HK-2 (cell line): ENCODE measurements around the gene SH2D6.

ENCODE experiments used
- DNase-seq: peaks from one replicate; pipeline ENCODE4 v3.0.0-alpha.2; 2018; ENCODE audit not compliant: unreplicated experiment

The SH2D6 gene

DNA sequence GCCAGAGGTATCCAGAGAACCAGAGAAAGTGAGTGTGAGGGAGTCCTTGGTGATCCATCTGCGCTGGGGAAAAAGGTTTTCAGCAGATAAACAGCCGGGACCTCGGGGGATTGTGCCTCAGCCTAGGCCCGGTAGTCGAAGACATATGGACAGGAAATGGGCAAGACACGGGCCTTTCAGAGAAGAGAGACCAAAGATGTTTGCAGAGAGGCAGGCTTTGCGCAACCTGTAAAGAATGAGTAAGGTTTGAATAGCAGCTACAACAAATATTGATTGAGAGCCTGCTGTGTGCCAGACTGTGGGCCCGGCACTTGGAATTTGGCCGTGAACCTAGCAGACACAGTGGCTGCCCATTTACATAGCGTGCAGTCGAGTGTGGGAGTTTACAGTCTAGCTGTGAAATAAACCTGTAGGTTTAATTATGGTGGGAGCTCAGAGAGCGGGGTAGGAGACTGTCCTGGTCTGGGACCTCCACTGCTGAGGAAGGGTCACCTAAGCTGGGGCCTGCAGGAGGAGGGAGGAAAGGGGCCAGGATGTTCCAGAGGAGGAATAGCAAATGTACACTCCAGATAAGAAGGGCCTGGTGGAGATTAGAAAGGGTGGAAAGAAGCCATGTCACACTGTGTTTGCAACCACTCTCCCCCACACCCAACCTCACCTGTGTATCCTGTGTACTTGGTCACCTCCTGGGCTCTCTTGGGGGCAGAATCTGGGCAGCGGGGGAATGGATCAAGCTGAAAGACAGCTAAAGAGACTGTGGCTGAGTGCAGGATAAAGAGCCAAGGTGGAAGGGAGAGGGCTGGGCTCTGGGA lies 3.0 kb downstream of the SH2D6 start:
- no peak for DNase-seq

DNA sequence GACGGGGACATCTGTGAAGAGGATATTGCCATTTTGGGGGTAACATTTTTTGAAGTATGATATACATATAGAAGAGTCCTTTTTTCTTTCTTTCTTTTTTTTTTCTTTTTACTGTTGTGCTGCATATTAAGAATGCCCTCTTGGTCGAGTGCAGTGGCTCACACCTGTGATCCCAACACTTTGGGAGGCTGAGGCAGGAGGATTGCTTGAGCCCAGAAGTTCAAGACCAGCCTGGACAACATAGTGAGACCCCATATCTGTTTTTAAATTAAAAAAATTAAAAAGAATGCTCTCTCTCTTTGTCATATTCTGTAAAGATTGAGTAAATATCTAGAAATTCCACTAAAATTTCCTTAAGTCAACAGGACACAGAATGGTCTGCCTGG lies 3.6 kb downstream of the SH2D6 start:
- DNase-seq = no peak

DNA sequence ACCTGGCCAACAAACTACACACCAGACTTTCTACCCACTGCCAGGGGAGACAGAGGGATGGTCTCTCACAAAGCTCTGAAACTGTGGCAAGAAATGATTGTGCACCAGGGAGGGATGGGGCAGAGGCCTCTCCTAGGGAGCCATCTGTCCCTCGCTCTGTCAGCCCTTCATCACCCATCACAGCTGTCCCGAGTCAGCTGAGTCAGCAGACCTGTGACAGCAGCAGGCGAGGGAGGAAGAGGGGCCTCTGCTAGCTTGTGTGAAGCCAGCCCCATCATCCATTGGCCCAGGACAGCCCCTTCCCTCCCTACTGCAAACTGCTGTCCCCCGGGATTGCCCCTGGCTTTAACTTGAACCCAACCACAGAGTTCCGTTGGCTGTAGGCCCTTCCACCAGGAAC lies 5.0 kb downstream of the SH2D6 start:
- no peak for DNase-seq

DNA sequence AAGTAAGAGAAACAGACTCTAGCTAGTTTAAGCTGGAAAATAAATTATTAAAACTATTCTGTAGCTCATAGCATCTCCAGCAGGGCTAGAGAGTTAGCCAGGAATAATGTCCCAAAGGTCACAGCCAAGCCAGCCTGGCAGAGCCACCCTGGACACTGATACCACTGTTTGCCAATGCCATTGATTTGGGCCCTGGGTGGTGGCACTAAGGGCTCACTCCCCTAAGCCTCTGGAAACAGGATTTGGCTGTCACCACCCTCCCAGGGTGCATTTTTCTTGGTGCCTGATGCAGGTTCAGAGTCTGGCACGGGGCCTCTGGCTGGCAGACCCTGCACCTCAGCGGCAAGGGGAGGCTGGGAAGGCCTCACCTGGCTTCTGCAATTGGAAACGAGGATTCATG lies 7.1 kb downstream of the SH2D6 start:
- DNase-seq = no peak

DNA sequence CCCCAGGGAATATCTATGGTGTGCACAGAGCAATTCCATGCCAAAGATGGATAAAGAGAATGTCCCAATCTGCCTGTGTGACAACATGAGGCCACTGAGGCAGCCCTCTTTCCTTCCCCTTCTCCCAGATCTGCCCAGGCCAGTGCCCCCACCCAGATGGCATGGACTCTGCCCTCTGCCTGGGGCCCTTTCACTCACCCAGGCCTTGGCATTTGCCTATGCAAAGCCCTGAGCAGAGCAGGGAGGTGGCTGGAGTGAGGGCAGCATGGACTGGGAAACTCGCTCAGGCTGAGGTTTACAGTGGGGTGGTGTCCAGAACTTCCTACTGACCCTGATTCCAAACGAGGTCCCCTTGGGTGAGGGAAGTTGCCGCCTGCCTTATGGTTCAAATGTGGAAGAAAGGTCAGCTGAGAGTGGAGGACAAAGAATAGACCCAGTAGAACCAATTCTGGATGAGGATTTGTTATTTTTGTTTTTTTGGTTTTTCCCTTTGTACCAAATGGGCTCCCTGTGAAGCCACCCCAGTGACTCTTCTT lies 8.9 kb downstream of the SH2D6 start:
- no peak for DNase-seq

DNA sequence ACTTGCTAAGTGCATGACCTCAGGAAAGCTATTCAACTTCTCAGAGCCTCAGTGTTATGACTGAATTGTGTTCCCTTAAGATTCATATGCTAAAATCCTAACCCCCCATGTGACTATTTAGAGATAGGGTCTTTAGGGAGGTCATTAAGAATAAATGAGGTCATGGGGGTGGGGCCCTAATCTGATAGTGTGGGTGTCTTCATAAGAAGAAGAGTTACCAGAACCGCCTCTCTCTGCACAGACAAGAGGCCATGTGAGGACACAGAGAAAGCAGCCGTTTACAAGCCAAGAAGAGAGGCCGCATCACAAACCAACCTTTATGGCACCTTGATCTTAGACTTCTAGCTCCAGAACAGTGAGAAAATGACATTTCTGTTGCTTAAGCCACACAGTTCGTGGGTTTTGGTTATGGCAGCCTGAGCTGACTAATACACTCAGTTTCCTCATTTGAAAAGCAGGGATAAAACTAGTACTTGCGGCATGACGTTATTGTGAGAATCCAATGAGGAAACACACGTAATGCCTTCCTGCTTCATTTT lies 9.9 kb downstream of the SH2D6 start:
- no peak for DNase-seq

DNA sequence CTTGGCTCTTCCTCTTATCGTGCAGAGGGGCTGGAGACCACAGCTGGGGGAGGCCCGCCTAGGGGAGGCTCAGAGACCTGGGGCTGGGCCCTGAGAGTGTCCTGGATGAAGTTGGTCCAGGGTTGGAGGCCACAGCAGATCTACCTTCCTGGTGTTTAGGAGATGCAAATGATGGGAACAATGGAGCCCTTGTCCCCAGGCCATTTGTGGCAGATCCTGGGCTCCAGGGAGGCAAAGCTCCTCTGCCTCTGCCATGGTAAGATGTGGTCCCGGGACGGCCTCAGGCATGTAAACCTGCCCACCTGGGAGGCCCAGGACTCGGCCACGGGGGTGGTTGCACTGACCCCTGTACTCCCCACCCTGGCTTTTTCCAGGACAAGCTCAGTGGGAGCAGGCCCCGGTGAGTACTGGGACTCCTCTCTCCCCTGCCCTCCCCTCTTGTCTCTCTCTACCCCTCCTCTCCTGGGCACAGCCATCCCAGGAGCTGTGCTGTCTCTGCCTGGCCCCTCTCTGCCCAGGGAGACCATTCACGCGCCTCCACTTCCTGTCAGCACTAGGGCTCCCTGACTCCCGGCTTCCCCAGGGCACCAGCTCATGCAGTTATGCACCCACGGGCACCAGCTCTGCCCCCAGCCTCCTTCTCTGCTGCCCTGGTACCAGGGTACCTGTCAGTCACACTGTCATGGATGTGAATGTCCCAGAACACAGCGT lies 10.9 kb downstream of the SH2D6 start:
- no peak for DNase-seq

DNA sequence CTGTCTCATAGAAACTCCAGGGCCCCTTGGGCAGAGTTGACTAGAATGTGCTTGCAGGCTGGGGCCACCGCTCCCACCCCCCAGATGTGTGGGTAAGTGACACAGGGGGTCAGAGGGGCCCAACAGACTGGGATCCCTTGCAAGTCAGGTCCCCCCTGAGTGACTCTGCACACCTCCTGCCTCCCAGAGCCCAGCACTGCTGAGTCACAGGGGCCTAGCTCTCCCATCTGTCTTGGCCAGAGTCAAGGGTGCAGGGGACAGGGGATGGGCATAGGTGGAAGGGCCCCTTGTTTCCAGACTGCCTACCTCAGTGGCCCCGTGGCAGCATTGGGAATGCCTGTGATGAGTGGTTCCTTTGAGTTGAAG lies 11.4 kb downstream of the SH2D6 start:
- no peak for DNase-seq

DNA sequence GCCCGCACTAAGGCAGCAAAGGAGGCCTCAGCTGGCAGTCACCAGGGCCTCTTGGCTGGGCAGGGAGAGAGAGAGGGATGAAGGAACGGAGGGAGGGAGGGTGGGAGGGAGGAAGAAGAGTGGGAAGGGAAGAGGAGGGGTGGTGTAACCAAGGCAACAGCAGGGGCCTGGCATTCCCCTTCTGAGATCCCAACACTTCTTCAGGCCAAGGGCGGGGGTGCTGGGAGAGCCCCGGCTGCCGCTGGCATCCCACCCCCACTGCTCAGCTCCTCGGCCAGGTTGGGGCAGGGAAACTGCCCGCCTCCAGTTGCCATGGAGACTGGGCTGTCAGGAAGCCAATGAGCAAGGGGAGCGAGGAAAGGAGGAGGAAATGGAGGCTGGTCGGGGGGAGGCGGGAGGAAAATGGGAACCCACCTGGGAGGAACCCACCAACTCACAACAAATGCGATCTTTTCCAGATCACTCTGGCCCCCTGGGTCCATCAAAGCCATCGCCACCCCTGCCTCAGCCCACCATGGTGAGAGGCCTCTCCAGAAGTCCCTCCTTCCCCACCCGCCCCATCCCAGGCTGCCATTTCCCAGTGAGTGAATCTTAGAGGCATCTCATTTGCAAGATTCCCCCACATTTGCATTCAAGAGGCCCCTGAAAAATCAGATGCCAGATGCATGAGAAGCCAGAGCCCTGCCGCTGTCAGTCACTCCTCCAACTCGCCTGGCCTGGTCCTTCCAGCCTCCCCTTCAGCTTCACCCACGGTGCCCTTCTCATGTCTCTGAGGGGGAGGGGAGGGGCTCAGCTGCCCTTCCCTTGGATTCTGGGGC lies 12.4 kb downstream of the SH2D6 start:
- no peak for DNase-seq

DNA sequence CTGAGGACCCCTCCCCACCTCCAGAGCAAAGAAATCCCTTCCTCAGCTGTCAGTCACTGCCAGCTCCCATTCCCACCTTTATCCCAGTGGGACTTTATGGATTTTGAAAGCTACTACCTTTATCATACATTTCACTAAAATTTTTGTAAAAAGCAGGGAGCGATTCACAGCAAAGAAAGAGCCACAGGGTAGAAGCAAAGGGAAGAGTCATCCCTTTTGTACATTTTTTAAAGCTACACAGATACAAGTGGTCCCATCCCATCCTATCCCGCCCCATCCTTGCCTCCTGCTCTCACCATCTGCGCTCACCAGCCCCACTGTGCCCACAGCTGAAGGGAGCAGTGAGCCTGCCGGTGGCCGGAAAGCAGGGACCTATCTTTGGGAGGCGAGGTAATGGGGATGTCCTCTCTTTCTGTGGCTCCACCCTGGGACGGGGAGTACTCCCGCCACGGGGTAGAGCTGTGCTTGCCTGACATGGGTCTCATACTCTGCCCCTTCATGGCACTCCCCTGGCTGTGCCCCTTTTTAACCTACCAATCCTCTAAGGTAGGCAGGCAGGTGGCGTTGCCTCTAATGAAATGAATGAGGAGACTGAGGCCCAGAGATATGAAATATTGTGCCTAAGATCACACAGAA lies 13.2 kb downstream of the SH2D6 start:
- no peak for DNase-seq

DNA sequence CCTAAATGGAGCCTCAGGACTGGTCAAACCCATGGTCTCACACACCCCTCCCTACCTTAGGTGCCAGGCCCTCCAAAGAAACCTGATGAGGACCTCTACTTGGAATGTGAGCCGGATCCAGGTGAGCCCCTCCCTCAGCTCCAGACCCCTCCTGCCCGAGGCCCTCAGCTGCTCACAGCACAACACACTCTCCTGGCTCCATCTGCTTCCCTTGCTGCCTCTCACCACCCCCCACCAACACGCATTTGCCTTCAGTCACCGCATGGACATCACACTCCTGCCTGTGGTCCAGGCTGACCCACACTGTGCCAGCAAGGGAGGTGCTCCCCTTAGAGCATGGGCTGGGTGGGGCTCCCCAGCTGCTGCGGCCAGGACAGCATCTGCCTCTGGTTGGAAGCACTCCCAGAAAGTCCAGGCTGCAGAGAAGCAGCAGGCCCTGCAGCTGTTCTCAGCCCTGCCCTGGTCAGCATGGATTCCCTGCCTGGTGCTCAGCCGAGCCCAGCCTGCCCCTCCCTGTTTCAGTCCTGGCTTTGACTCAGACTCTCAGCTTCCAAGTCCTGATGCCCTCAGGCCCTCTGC lies 15.1 kb downstream of the SH2D6 start:
- DNase-seq = no peak

DNA sequence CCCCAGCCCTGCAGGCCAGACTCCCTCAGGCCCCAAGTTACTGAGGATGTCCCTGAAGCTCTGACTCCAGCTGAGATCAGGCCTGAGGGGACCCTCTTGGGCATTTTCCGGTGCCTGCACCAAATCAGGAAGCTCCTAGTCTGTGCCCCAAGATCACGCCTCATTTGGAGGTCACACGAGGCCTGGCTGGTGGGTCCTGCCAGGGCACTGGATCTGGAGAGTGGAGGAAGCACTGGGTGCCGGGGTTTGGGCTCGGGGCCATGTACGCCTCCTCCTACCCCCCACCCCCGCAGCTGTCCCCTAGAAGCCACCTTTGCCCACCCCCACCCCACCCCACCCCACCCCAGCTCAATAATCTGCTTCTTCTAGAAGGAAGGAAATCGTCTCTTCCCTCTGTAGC lies 16.2 kb downstream of the SH2D6 start:
- DNase-seq = no peak

DNA sequence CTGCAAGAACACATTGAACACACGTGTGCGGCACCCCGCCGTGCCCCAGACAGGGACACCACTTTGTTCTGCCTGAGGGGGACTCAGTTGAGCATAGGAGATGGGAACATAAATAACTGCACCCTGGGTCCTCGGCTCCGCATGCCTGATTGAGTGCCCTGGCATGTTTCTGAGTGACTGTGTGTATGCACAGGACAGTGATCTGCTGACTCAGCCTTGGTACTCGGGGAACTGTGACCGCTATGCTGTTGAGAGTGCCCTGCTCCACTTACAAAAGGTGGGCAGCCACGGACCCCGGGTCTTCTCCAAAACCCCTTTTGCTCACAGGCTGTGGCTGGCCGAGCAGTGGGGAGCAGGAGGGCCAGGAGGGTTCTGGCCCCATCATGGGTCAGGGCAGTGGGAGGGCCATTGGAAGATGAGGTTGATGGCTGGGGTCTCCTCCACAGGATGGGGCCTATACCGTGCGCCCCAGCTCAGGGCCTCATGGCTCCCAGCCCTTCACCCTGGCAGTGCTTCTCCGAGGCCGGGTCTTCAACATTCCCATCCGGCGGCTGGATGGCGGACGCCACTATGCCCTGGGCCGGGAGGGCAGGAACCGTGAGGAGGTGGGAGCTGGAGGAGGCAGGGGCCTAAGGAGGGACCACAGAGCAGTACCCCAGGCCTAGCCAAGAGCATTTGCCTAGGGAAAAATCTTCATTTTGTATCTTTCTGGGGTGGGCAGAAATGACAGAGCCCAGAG lies 16.9 kb downstream of the SH2D6 start:
- peak; percentile 59 for DNase-seq

DNA sequence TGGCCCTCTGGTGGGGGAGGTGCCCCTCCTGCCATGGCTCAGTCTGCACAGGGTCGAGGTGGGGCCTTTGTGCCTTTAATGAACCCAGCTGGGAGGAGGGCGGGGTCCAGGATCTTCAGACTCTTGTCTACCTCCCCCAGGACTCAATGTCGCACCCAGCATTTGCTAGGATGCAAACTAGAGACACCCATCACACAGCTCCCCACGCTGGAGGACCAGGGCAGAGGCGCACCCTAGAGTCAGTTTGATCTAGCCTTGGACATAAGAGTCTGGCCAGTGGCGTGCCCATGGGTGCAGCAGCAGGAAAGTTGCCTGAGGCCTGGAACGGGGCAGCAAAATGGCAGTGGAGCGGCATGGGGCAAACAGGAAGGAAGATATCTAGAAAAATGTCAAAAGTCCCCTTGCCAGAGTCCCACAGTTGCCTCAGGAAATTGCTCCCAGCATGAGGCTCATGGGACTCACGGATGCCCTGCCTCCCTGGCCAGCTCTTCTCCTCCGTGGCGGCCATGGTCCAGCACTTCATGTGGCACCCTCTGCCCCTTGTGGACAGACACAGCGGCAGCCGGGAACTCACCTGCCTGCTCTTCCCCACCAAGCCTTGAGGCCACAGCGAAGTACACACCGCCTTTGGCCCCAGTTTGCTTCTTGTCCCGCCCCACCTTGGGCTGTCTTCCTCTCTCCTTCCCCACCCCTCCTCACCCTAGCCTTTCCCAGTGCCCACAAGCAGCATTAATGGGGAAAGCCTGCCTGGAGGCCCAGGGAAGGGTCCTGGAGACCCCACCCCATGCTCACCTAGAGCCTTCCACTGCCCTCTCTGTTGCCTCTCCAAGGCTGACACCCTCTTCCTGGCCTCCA lies 17.7 kb downstream of the SH2D6 start:
- DNase-seq = no peak

DNA sequence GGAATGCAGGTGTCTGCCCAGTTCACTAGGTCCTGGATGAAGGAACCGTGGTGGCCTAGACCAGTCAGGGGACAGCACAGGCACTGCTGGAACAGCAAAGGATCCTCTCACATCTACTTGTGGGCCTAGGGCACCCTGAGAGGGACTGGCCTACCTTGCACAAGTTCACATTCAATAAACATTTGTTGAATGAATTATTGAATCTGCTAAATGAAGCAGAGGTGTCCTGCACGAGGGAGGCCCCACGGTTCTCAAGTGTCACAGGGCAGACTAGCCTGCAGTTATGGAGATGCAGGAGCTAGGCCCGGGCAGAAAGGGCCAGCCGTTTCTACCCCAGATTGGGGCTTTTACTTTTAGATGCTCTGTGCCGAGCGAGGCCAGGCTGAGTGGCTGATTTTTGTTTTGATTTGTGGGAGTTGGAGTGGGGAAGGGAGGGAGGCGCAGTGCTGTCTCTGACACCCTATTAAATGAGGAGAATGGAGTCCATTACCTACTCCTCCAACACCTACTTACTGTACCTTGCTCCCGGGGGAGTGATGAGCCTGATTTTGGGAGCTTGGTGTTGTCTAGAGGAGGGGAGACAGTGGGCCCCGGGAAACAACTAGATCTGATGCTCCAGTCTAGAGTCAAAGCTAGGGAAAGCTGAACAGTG lies 18.4 kb downstream of the SH2D6 start:
- no peak for DNase-seq

DNA sequence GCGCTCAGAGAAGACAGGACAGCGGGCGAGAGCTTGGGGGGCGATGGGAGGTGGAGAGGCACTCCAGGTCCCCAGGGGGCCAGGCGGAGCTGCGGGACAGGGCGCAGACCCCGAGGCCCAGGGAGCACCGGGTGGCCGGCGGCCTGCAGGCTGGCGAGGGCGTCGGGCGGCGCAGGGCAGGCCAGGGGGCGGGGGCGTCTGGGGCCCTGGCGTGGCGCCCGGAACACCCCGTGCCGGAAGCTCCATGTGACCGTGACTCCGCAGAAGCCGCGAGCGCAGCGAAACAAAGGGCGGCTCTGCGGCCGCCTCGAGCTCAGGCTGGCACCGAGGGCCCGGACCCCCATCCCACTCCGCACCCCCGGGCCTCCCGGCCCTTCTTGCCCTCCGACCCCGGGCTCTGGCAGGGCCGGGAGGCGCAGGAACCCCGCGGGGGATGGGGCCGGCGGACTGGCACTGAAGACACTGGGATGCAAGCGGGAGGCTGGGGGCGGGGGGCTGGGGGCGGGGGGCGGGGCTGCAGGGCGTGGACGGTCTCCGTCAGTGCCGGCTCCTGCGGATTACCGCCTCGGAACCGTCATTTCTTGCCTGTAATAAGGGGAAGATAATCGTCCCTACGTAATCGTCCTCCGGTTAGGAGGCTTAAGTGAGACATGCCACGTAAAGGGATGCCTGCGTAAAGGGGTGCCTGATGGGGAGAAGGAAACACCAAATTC lies 19.1 kb downstream of the SH2D6 start:
- DNase-seq = peak; percentile 88

DNA sequence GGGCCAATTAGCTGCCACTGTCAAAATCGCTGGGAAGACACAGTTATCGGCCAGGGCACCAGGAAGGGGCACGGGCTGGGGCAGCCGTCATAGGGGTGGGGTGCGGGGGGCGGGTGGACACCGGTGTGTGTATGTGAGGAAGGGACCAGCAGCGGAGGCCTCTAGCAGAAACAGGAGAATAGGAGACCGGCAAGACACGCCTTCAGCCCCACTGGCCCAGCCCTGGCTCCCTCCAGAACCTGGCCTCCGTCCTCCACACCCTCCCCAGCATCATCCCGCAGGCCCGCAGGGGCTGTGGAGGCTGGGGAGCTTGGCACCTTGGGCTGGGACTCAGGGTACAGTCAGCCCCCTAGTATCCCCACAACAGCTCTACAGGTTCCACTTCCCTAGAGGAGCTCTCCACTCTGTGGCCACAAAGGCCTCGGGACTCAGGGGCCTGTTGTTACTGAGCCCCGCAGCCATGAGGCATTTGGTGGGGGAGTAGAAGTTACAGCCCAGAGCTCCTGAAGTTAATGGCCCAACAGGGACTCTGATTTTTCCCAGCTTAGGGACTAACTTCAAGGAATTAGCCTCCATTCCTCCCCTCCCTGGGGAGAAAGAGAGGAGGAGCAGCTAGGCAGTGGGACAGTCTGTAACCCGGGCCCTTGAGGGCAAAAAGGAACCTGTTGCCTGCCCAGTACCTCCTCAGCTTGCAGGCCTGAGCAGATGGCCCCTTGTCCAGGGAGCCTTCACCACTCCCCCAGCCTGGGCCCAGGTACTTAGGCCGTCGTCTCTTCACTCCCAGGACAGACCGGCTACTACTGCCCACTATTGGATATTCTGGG lies 19.9 kb downstream of the SH2D6 start:
- peak; percentile 70 for DNase-seq
